Sigmoid colon (tissue), 7 donors: Measurements from ENCODE around the gene PATJ. TPM values are rescaled to one million over a fixed set of nuclear protein-coding genes. Genes with fewer than 3 reads are reported as not detected.
"Not testable (repeated sequence)": the region's sequence is repeated elsewhere in the genome, so short reads cannot be mapped to it uniquely, and the experiment has no call there.

Experiments used
- DNase-seq: peaks from one replicate; pipeline ENCODE4 v3.0.0-alpha.2; 2019
- H3K27ac ChIP-seq, 4 donors: fragments of 200-600 bp; sonication (generic); one replicate each; pipeline ENCODE4 v1.5.1; 2016 to 2019; ENCODE audit warnings: mild to moderate bottlenecking in 1 of 4
- H3K27me3 ChIP-seq, 3 donors: fragments of 200-600 bp; sonication (generic); one replicate each; pipeline ENCODE4 v1.5.1; 2019; ENCODE audit warnings: mild to moderate bottlenecking in 1 of 3
- H3K36me3 ChIP-seq, 4 donors: fragments of 200-600 bp; sonication (generic); one replicate each; pipeline ENCODE4 v1.5.1; 2016 to 2019
- H3K4me1 ChIP-seq, 4 donors: fragments of 200-600 bp; sonication (generic); one replicate each; pipeline ENCODE4 v1.5.1; 2017 to 2019
- H3K4me3 ChIP-seq, 4 donors: fragments of 200-600 bp; sonication (generic); one replicate each; pipeline ENCODE4 v1.5.1; 2017 to 2019; ENCODE audit warnings: mild to moderate bottlenecking in 2 of 4, moderate library complexity in 1 of 4
- H3K9me3 ChIP-seq, 4 donors: fragments of 200-600 bp in 3 of 4; sonication (generic) in 3 of 4; one replicate each; pipeline versions ENCODE4 v1.5.1 to v1.6.1; 2013 to 2019
- CTCF ChIP-seq, 4 experiments: fragments of 450-650 bp in 3 of 4; fragments of 200-600 bp in 1 of 4; IDR thresholded peaks; one replicate each; pipeline ENCODE4 v1.5.1; 2016 to 2019; ENCODE audit warnings: antibody characterized with exemption in 4 of 4, mild to moderate bottlenecking in 3 of 4, moderate library complexity in 2 of 4
- EP300 ChIP-seq, 4 donors: sonication (generic); formaldehyde crosslinking; IDR thresholded peaks; one replicate each; pipeline ENCODE4 v1.6.1; 2017; ENCODE audit warnings: antibody characterized with exemption in 4 of 4
- POLR2A ChIP-seq, 2 donors: fragments of 450-650 bp; IDR thresholded peaks; one replicate each; pipeline ENCODE4 v1.6.1; 2016; ENCODE audit warnings: antibody characterized with exemption in 2 of 2, mild to moderate bottlenecking in 2 of 2, moderate library complexity in 2 of 2
- POLR2AphosphoS5 ChIP-seq, 4 donors: sonication (generic); formaldehyde crosslinking; IDR thresholded peaks; one replicate each; pipeline ENCODE4 v1.6.1; 2017; ENCODE audit warnings: antibody characterized with exemption in 4 of 4
- WGBS, 2 donors: extraction: QIAGEN DNeasy Blood & Tissue Kit; methylation state at CpG; one replicate each; pipeline ENCODE4 v1.1.7; 2013; 5-methylcytosine and 5-hydroxymethylcytosine counted together
- intact Hi-C: fragments of 100-400 bp; cut with DNase I; formaldehyde crosslinking; loops from one replicate; pipeline ENCODE4 v1.15.1; 2023
- polyA plus RNA-seq, 3 donors: library from polyadenylated mRNA; stranded (reverse); fragments of 200-250 nt; gene quantifications; one replicate each; pipeline ENCODE4 v1.2.3, GENCODE V29; 2013
- total RNA-seq, 4 donors: library from RNA; depleted of rRNA; stranded (reverse); fragments of >200 nt; gene quantifications; one replicate each; pipeline ENCODE4 v1.1.0, GENCODE V29; 2016
- donor health status: healthy with polysubstance abuse.
- donor health status: Bipolar disorder and iron deficiency.
- donor health status: healthy.

The PATJ gene
- total and polyA plus RNA-seq, 7 donors: 10.2 to 33.2 (median 21.3) TPM

DNA sequence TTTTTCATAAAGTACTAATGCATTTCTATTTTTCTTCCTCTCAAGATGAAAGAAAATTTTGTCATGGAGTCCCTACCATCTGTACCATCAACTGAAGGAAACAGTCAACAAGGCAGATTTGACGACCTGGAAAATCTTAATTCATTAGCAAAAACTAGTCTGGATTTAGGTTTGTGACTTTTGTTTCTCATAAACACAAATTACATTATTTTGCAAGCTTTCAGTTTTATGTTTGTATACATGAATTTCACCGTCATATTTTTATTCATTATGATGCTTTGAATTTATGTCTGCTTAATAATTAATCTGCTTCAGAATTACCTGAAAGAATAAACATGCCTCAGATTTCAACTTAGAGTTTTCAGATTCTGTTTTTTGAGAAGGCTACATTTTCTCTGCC lies 132.9 kb downstream of the PATJ start:
- Histone ChIP-seq H3K4me1 (peaks cover 0 to 4% (median 4%) of the 10 kb centered on the region in 4 donors), H3K36me3 (peaks cover 0 to 14% (median 2%) of the 10 kb centered on the region in 4 donors), H3K9me3 (peaks cover 0 to 1% (median 0%) of the 10 kb centered on the region in 4 donors), H3K27ac (no peak overlapping the region), H3K4me3 (no peak overlapping the region), H3K27me3 (no peaks in the 10 kb centered on the region)
- intact Hi-C loops: no loop called here
- TF ChIP-seq POLR2A (IDR thresholded peaks at IDR 0.05) (no peak), EP300 (IDR thresholded peaks at IDR 0.05) (no peak), POLR2AphosphoS5 (IDR thresholded peaks at IDR 0.05) (no peak), CTCF (IDR thresholded peaks at IDR 0.05) (no peak)
- DNase-seq: no peak
- WGBS, 2 donors: 94 to 95% methylated on average over 2 of the region's 2 CpGs

- intact Hi-C loops, H3K9me3 ChIP-seq, H3K4me3 ChIP-seq, H3K4me1 ChIP-seq, DNase-seq, H3K27me3 ChIP-seq: not testable (repeated sequence)
- Histone ChIP-seq H3K36me3 (peaks cover 0 to 23% (median 2%) of the 10 kb centered on the region in 4 donors), H3K27ac (peak overlapping the region in 1 of 4 donors; percentile 31)
- WGBS, 2 donors: 93 to 95% methylated on average over 5 of the region's 5 CpGs
These were observed 137.7 kb downstream of the PATJ start for GRCh38 chr1:61879887-61880474.

DNA sequence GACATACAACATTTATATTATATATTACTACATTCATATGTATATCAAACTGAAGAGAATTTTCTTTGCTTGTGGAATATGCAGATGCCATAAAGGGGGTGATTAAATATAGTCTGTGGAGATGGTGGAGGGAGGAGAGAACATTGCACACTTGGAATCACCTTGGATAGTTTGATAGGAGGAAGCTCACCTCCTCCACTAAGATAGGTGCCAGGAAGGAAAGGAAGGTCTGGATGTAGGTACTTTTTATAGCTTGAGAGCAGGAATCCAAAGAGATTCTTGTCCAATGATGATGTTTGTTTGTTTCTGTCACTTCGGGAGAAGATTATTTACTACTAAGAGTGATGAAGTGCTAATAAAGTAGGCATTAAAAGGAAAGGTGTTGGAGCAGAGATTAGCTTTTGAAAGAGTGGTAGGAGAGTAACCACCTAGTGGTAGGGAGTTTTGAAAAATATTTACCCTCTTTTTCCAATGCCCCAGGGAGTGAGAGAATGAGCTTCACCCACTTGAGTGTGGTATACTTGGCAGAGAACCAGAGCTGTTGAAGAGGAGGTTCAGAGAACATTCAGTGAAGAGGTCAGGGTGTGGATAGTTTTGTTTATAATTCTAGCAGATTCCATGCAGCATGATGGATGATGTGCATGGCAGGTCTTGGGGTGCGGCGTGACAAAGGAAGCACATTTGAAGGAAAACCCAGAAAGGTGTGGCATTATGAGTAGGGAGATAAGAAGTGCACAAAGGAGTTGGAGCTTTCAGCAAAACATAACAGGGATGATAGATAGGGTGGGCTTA lies 145.0 kb downstream of the PATJ start:
- 58 to 74% methylated on average over 3 of the region's 3 CpGs for WGBS, 2 donors
- Histone ChIP-seq H3K36me3 (peaks cover 0 to 18% (median 0%) of the 10 kb centered on the region in 4 donors), H3K4me1 (peaks cover 0 to 10% (median 7%) of the 10 kb centered on the region in 4 donors), H3K27me3 (no peaks in the 10 kb centered on the region), H3K9me3 (no peaks in the 10 kb centered on the region), H3K4me3 (no peak overlapping the region), H3K27ac (peak overlapping the region in 1 of 4 donors; percentile 48)
- no peak for TF ChIP-seq CTCF (IDR thresholded peaks at IDR 0.05)
- no peak for TF ChIP-seq POLR2AphosphoS5 (IDR thresholded peaks at IDR 0.05)
- TF ChIP-seq EP300 (IDR thresholded peaks at IDR 0.05): no peak
- TF ChIP-seq POLR2A (IDR thresholded peaks at IDR 0.05): no peak
- DNase-seq: no peak
- intact Hi-C loops: no loop called here

GRCh38 chr1:61887931-61888564 lies 145.8 kb downstream of the PATJ start:
- Histone ChIP-seq H3K36me3 (peaks cover 0 to 18% (median 0%) of the 10 kb centered on the region in 4 donors), H3K4me1 (peaks cover 0 to 10% (median 7%) of the 10 kb centered on the region in 4 donors), H3K27me3 (no peaks in the 10 kb centered on the region), H3K27ac (peak overlapping the region in 1 of 4 donors; percentile 48), H3K9me3 (no peaks in the 10 kb centered on the region), H3K4me3 (no peak overlapping the region)
- WGBS, 2 donors: 84 to 90% methylated on average over 7 of the region's 7 CpGs
- intact Hi-C loops: no loop called here
- no peak for TF ChIP-seq EP300 (IDR thresholded peaks at IDR 0.05)
- TF ChIP-seq POLR2AphosphoS5 (IDR thresholded peaks at IDR 0.05): no peak
- no peak for TF ChIP-seq POLR2A (IDR thresholded peaks at IDR 0.05)
- no peak for TF ChIP-seq CTCF (IDR thresholded peaks at IDR 0.05)
- DNase-seq: peak; percentile 65

GRCh38 chr1:61888808-61889207 lies 146.5 kb downstream of the PATJ start:
- peaks cover 0 to 10% (median 7%) of the 10 kb centered on the region in 4 donors for H3K4me1 ChIP-seq
- no peak for DNase-seq
- no peaks in the 10 kb centered on the region for H3K27me3 ChIP-seq
- no peak overlapping the region for H3K27ac ChIP-seq
- intact Hi-C loops: no loop called here
- peaks cover 0 to 18% (median 0%) of the 10 kb centered on the region in 4 donors for H3K36me3 ChIP-seq
- no peak overlapping the region for H3K4me3 ChIP-seq
- H3K9me3 ChIP-seq: no peaks in the 10 kb centered on the region
- TF ChIP-seq POLR2A (IDR thresholded peaks at IDR 0.05) (no peak), CTCF (IDR thresholded peaks at IDR 0.05) (no peak), EP300 (IDR thresholded peaks at IDR 0.05) (no peak), POLR2AphosphoS5 (IDR thresholded peaks at IDR 0.05) (no peak)
- WGBS, 2 donors: 95 to 98% methylated on average over 1 of the region's 1 CpG

GRCh38 chr1:61890435-61890834 lies 148.2 kb downstream of the PATJ start:
- intact Hi-C loops, H3K27ac ChIP-seq, H3K4me1 ChIP-seq, H3K9me3 ChIP-seq, H3K4me3 ChIP-seq, H3K27me3 ChIP-seq, DNase-seq, H3K36me3 ChIP-seq: not testable (repeated sequence)
